VCaP (cell line): Measurements from ENCODE around the gene CNNM3.

Experiments
- H3K27ac ChIP-seq: fragments of 450-650 bp; 2 replicates; pipeline ENCODE4 v1.5.1; 2017
- TF ChIP-seq, protein P1 (sequence below): fragments of 450-650 bp; conservative IDR thresholded peaks from 2 replicates; pipeline ENCODE4 v1.5.1; 2017; ENCODE audit warnings: mild to moderate bottlenecking, moderate library complexity

Gene CNNM3

GRCh38 chr2:96824079-96824870, 8.2 kb downstream of the CNNM3 start:
- H3K27ac ChIP-seq: peak overlapping the region; percentile 23; the same call in 1 of the 2 replicates
- TF ChIP-seq, protein P1, sequence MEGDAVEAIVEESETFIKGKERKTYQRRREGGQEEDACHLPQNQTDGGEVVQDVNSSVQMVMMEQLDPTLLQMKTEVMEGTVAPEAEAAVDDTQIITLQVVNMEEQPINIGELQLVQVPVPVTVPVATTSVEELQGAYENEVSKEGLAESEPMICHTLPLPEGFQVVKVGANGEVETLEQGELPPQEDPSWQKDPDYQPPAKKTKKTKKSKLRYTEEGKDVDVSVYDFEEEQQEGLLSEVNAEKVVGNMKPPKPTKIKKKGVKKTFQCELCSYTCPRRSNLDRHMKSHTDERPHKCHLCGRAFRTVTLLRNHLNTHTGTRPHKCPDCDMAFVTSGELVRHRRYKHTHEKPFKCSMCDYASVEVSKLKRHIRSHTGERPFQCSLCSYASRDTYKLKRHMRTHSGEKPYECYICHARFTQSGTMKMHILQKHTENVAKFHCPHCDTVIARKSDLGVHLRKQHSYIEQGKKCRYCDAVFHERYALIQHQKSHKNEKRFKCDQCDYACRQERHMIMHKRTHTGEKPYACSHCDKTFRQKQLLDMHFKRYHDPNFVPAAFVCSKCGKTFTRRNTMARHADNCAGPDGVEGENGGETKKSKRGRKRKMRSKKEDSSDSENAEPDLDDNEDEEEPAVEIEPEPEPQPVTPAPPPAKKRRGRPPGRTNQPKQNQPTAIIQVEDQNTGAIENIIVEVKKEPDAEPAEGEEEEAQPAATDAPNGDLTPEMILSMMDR: no peak

- no peak overlapping the region for H3K27ac ChIP-seq
- TF ChIP-seq, protein P1: no peak
Measured at GRCh38 chr2:96825057-96825456, 9.0 kb downstream of the CNNM3 start.

DNA sequence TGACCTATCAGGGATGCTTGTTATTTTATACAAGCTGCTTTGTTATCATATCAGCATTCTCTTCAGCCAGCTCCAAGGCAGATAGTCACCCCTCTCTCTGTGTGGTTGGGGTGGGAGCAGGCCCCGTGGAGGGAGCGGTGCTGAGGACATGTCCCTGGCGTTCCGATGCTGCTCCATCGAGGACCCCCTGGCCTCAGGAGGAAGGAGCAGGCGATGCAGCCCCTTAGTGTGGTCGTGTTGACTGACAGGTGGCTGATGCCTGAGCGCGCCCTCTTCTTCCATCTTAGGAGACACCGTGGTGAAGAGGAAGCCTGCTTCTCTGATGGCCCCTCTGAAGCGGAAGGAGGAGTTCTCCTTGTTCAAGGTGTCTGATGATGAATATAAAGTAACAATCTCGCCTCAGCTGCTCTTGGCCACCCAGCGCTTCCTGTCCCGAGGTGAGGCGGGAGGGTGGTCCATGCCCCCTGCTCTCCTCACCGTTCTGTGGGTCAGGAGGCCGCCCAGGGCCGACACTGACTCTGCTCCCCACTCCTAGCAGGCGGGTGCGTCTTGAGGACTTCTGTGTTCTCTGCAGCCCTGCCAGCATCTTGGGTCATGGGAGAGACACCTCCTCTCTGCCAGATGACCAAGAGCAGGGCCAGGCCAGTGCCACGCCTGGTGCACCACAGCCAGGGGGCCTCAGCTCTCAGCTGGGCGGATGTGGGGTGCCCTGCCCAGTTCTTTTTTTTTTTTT, 10.6 kb downstream of the CNNM3 start:
- TF ChIP-seq, protein P1: no peak
- H3K27ac ChIP-seq: no peak overlapping the region

GRCh38 chr2:96828436-96828835, 12.4 kb downstream of the CNNM3 start:
- no peak overlapping the region for H3K27ac ChIP-seq
- TF ChIP-seq, protein P1: no peak

GRCh38 chr2:96828874-96829273, 12.8 kb downstream of the CNNM3 start:
- TF ChIP-seq, protein P1: no peak
- H3K27ac ChIP-seq: no peak overlapping the region

DNA sequence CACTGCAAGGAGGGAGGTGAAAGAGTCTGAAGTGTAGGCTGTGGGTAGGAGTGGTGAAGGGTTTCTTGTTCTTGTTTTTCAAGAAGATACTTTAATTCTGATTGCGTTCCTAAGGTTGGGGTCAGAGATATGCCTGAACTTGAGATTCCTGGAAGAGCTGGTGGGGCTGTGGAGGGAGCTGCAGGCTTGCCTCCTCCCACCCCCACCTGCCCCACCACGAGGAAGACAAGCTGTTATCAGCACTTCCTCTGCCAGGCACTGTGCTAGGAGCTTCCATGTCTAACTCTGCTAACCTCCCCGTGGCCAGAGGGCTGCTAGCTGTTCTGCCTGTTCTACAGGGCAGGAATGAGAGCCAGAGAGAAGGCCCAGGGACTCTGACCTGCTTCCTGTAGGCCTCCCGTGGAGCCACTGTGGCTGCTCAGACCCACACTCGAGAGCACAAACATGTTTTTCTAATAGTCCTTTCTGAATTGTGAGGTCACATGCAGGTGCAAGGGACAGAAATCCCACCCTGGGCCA, 14.0 kb downstream of the CNNM3 start:
- H3K27ac ChIP-seq: no peak overlapping the region
- TF ChIP-seq, protein P1: no peak

DNA sequence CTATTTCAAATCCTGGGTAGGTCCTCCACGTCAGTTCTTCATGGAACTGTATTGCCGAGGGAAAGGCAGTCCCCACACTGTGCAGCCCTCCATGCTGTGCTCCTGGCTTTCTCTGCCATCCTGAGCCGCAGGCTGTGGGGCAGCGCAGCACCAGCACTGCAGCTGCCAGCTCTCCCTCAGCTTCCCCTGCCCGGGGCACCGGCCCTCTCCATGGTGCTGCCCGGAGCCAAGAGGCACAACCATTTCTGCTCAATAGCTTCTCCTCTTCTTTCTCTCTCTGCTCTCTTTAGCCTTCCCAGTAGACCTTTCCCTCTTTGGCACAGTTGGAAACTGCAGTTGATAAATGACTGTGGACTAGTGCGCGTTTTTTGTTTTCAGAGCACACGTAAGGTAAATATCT, 15.6 kb downstream of the CNNM3 start:
- H3K27ac ChIP-seq: no peak overlapping the region
- TF ChIP-seq, protein P1: no peak
